ENCODE measurements around the gene KLK12. TPM values are rescaled to one million over a fixed set of nuclear protein-coding genes. Genes with fewer than 3 reads are reported as not detected.

The KLK12 gene
- total RNA-seq, 1 experiment from 2014 or later = not detected

DNA sequence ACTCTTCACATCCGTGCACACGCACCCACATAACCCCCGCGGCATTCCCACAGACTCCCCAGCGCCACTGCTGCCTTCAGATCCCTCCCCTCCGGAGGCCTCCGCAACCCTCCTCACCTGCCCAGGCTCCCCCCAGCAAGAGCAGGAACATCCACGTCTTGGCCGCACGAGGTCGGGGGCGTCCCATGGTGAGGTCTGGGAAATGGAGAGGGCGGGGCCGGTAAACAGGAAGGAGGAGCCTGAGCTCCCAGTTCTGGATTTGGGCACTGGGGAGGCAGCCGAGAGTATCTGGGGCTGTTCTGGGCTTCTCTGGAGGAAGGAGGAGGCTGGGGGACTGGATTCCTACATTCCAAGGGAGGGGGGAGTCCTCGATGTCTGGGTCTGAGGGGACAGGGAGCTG, 33.8 kb downstream of the KLK12 start:
- H3K14ac ChIP-seq (ENCODE audit: insufficient read depth, low read length) = peak overlapping the region; percentile 14; the same call in 1 of the 2 replicates
- peaks cover 6% of the 10 kb centered on the region for H3K23me2 ChIP-seq (ENCODE audit: insufficient read length, low read depth, low read length, poor library complexity, severe bottlenecking)
- Mint-ChIP-seq H3K4me1 (peaks cover 21 to 38% of the 10 kb centered on the region in 2 experiments), H3K27me3 (ENCODE audit: low read depth) (peaks cover 40% of the 10 kb centered on the region), H3K9me3 (no peaks in the 10 kb centered on the region; a peak in 1 of 5 replicates), H3K36me3 (ENCODE audit: insufficient read depth in 1 of 3, low read depth in 3 of 3) (no peaks in the 10 kb centered on the region), H3K4me3 (peak overlapping the region in 1 of 2 experiments; percentile 60; a peak in 1 of 5 replicates), H3K27ac (peak overlapping the region in 1 of 3 experiments; percentile 51; a peak in 2 of 7 replicates)
- no peak overlapping the region for H2BK12ac ChIP-seq (ENCODE audit: insufficient read length, low read depth, low read length)
- H2BK120ac ChIP-seq (ENCODE audit: low read depth, low read length, poor library complexity, severe bottlenecking) = no peak overlapping the region
- no peak overlapping the region for H3T11ph ChIP-seq (ENCODE audit: low read length)
- 0 out of 2 replicates have a peak, but pooled peaks cover 4% of the 10 kb centered on the region for H3K4me1 ChIP-seq (ENCODE audit: insufficient read depth, low read length)
- H2AK5ac ChIP-seq (ENCODE audit: insufficient read length, low read length) = no peak overlapping the region
- H2BK15ac ChIP-seq (ENCODE audit: low read depth, low read length) = no peak overlapping the region
- H4K91ac ChIP-seq (ENCODE audit: insufficient read length, low read depth, low read length) = peak overlapping the region; percentile 5
- no peak overlapping the region for H2BK5ac ChIP-seq (ENCODE audit: insufficient read length, low read length)
- no peak overlapping the region for H4K8ac ChIP-seq (replicated peaks; ENCODE audit: insufficient read length, low read depth, low read length)
- H3K9ac ChIP-seq (ENCODE audit: extremely low read depth, insufficient read length, low read length) = no peak overlapping the region
- no peak overlapping the region for H3K56ac ChIP-seq (ENCODE audit: insufficient read length, low read depth, low read length)
- no peak overlapping the region for H3K23ac ChIP-seq (ENCODE audit: insufficient read length, low read depth, low read length)
- H3K27me3 ChIP-seq (ENCODE audit: insufficient read depth, low read length) = no peaks in the 10 kb centered on the region
- H3K79me2 ChIP-seq (ENCODE audit: insufficient read depth, low read length) = no peaks in the 10 kb centered on the region
- no peak overlapping the region for H3K18ac ChIP-seq (ENCODE audit: insufficient read length, low read depth, low read length)
- H4K5ac ChIP-seq (ENCODE audit: insufficient read length, low read depth, low read length) = no peak overlapping the region
- H3K9me3 ChIP-seq (ENCODE audit: control insufficient read depth, low read depth, low read length) = no peaks in the 10 kb centered on the region
- H3K79me1 ChIP-seq (ENCODE audit: insufficient read depth, low read depth, low read length, poor library complexity, severe bottlenecking) = no peaks in the 10 kb centered on the region
- H4K20me1 ChIP-seq (ENCODE audit: control insufficient read depth, insufficient read depth, insufficient read length) = no peaks in the 10 kb centered on the region
- no CpG with 5 or more reads among the region's 16 CpGs for WGBS (ENCODE audit: extremely low coverage, insufficient read length, low lambda C conversion rate)
- peak; percentile 80 for DNase-seq
- H2BK20ac ChIP-seq (ENCODE audit: low read depth, low read length, poor library complexity, severe bottlenecking) = no peak overlapping the region
- peak overlapping the region; percentile 76 for H3K4me2 ChIP-seq (ENCODE audit: insufficient read depth, insufficient read length, low read length)
- TF ChIP-seq, protein P1, sequence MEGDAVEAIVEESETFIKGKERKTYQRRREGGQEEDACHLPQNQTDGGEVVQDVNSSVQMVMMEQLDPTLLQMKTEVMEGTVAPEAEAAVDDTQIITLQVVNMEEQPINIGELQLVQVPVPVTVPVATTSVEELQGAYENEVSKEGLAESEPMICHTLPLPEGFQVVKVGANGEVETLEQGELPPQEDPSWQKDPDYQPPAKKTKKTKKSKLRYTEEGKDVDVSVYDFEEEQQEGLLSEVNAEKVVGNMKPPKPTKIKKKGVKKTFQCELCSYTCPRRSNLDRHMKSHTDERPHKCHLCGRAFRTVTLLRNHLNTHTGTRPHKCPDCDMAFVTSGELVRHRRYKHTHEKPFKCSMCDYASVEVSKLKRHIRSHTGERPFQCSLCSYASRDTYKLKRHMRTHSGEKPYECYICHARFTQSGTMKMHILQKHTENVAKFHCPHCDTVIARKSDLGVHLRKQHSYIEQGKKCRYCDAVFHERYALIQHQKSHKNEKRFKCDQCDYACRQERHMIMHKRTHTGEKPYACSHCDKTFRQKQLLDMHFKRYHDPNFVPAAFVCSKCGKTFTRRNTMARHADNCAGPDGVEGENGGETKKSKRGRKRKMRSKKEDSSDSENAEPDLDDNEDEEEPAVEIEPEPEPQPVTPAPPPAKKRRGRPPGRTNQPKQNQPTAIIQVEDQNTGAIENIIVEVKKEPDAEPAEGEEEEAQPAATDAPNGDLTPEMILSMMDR (conservative IDR thresholded peaks at IDR 0.05) = no peak
- H3K27ac ChIP-seq (ENCODE audit: insufficient read length, low read depth, low read length) = no peak overlapping the region
- H2AFZ ChIP-seq (ENCODE audit: low read length) = no peak overlapping the region
- H3K4ac ChIP-seq (ENCODE audit: low read depth, low read length) = no peak overlapping the region
